ENCODE measurements around the gene PPP2R2C. TPM values are rescaled to one million over a fixed set of nuclear protein-coding genes. Genes with fewer than 3 reads are reported as not detected.

PPP2R2C gene
- total and polyA plus RNA-seq, 11 donors: 0.22 to 20.0 (median 6.8) TPM

GRCh38 chr4:6349896-6350603, 122.4 kb downstream of the PPP2R2C start:
- intact Hi-C loops (cut with DNase I): no loop called here
- H3K27ac ChIP-seq: no peak overlapping the region
- no peaks in the 10 kb centered on the region for H3K4me1 ChIP-seq
- WGBS, 4 donors: 70 to 75% (median 74%) methylated on average over 19 of the region's 19 CpGs
- no peaks in the 10 kb centered on the region for H3K9me3 ChIP-seq
- H3K36me3 ChIP-seq: no peaks in the 10 kb centered on the region
- peak in 1 of 5 donors; percentile 28 for DNase-seq
- H3K27me3 ChIP-seq: peaks cover 0 to 35% (median 3%) of the 10 kb centered on the region in 9 donors
- H3K4me3 ChIP-seq: no peak overlapping the region
- ATAC-seq: no peak
- TF ChIP-seq CTCF (IDR thresholded peaks at IDR 0.05): no peak
- no peak for TF ChIP-seq POLR2A (IDR thresholded peaks at IDR 0.05)

GRCh38 chr4:6348408-6348807, 124.0 kb downstream of the PPP2R2C start:
- Histone ChIP-seq H3K27me3 (peaks cover 0 to 35% (median 3%) of the 10 kb centered on the region in 9 donors), H3K36me3 (no peaks in the 10 kb centered on the region), H3K9me3 (no peaks in the 10 kb centered on the region), H3K27ac (no peak overlapping the region), H3K4me3 (no peak overlapping the region), H3K4me1 (no peaks in the 10 kb centered on the region)
- no peak for TF ChIP-seq CTCF (IDR thresholded peaks at IDR 0.05)
- no peak for TF ChIP-seq POLR2A (IDR thresholded peaks at IDR 0.05)
- 66 to 98% (median 81%) methylated on average over 4 of the region's 4 CpGs for WGBS, 4 donors
- DNase-seq (peak in 1 of 5 donors; percentile 3), ATAC-seq (no peak)
- intact Hi-C loops (cut with DNase I): no loop called here

GRCh38 chr4:6347511-6348045, 124.8 kb downstream of the PPP2R2C start:
- ATAC-seq: no peak
- intact Hi-C loops (cut with DNase I): no loop called here

More at GRCh38 chr4:6347511-6348045, 124.8 kb downstream of the PPP2R2C start:
- Histone ChIP-seq H3K9me3 (no peaks in the 10 kb centered on the region), H3K4me1 (peaks cover 0 to 1% (median 0%) of the 10 kb centered on the region in 12 donors), H3K27me3 (peaks cover 0 to 35% (median 0%) of the 10 kb centered on the region in 9 donors), H3K4me3 (no peak overlapping the region), H3K36me3 (no peaks in the 10 kb centered on the region), H3K27ac (no peak overlapping the region)
- TF ChIP-seq POLR2A (IDR thresholded peaks at IDR 0.05) (no peak), CTCF (IDR thresholded peaks at IDR 0.05) (no peak)
- 60 to 73% (median 71%) methylated on average over 5 to 17 of the region's 17 CpGs for WGBS, 4 donors
- peak in 1 of 5 donors; percentile 55 for DNase-seq

Data from heart left ventricle (tissue), 16 donors.